ENCODE measurements around the gene CHCHD3.
"Not testable (repeated sequence)": the region's sequence is repeated elsewhere in the genome, so short reads cannot be mapped to it uniquely, and the experiment has no call there.

Gene CHCHD3

DNA sequence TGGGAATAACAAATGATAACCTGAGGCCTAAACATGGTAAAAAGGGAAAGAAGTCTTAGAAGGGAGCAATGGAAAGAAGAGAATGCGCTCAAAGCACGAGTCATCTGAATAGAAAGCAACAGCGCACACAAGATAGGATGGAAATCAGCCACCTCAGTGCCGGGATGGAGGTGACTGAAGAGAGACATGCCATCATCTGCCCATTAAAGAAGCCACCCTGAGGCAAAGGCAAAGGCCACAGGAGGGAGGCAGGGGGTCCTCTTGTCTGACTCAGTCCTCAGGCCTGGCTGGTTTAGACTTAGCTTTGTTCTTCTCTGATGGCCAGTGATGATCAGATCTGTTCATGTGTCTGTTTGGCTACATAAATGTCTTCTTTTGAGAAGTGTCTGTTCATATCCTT is 180.6 kb downstream of the CHCHD3 start:
- TF ChIP-seq CREB5 (CRISPR knock-in tag; IDR thresholded peaks at IDR 0.05; ENCODE audit: low read depth) (no peak), POU6F1 (CRISPR knock-in tag; IDR thresholded peaks at IDR 0.05; ENCODE audit: borderline replicate concordance, low read depth) (no peak), CSRNP3 (CRISPR knock-in tag; IDR thresholded peaks at IDR 0.05) (no peak), RARB (CRISPR knock-in tag; IDR thresholded peaks at IDR 0.05) (no peak), ESRRG (CRISPR knock-in tag; IDR thresholded peaks at IDR 0.05) (no peak), ZFP3 (CRISPR knock-in tag; IDR thresholded peaks at IDR 0.05) (no peak), OSR1 (CRISPR knock-in tag; IDR thresholded peaks at IDR 0.05) (no peak)
- TF ChIP-seq, protein P1, sequence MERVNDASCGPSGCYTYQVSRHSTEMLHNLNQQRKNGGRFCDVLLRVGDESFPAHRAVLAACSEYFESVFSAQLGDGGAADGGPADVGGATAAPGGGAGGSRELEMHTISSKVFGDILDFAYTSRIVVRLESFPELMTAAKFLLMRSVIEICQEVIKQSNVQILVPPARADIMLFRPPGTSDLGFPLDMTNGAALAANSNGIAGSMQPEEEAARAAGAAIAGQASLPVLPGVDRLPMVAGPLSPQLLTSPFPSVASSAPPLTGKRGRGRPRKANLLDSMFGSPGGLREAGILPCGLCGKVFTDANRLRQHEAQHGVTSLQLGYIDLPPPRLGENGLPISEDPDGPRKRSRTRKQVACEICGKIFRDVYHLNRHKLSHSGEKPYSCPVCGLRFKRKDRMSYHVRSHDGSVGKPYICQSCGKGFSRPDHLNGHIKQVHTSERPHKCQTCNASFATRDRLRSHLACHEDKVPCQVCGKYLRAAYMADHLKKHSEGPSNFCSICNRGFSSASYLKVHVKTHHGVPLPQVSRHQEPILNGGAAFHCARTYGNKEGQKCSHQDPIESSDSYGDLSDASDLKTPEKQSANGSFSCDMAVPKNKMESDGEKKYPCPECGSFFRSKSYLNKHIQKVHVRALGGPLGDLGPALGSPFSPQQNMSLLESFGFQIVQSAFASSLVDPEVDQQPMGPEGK (CRISPR knock-in tag; IDR thresholded peaks at IDR 0.05; ENCODE audit: borderline replicate concordance): no peak
- ATAC-seq: no peak

GRCh38 chr7:132899833-132900232 is 182.1 kb downstream of the CHCHD3 start:
- peak; percentile 48; the same call in 2 of the 3 replicates for ATAC-seq
- TF ChIP-seq ESRRG (CRISPR knock-in tag; IDR thresholded peaks at IDR 0.05) (no peak), ZNF8 (CRISPR knock-in tag; IDR thresholded peaks at IDR 0.05) (no peak), ISL1 (CRISPR knock-in tag; IDR thresholded peaks at IDR 0.05) (no peak), ARNTL (CRISPR knock-in tag; IDR thresholded peaks at IDR 0.05; ENCODE audit: borderline replicate concordance, low read depth) (no peak), CSDC2 (CRISPR knock-in tag; IDR thresholded peaks at IDR 0.05) (no peak), CREB5 (CRISPR knock-in tag; IDR thresholded peaks at IDR 0.05; ENCODE audit: low read depth) (no peak), ZNF70 (CRISPR knock-in tag; IDR thresholded peaks at IDR 0.05) (no peak), POU6F1 (CRISPR knock-in tag; IDR thresholded peaks at IDR 0.05; ENCODE audit: borderline replicate concordance, low read depth) (no peak), ZFP30 (CRISPR knock-in tag; IDR thresholded peaks at IDR 0.05) (no peak), ZC3H10 (CRISPR knock-in tag; IDR thresholded peaks at IDR 0.05) (no peak), OSR1 (CRISPR knock-in tag; IDR thresholded peaks at IDR 0.05) (no peak), BACH2 (CRISPR knock-in tag; IDR thresholded peaks at IDR 0.05; ENCODE audit: borderline replicate concordance) (no peak)
- TF ChIP-seq, protein P2, sequence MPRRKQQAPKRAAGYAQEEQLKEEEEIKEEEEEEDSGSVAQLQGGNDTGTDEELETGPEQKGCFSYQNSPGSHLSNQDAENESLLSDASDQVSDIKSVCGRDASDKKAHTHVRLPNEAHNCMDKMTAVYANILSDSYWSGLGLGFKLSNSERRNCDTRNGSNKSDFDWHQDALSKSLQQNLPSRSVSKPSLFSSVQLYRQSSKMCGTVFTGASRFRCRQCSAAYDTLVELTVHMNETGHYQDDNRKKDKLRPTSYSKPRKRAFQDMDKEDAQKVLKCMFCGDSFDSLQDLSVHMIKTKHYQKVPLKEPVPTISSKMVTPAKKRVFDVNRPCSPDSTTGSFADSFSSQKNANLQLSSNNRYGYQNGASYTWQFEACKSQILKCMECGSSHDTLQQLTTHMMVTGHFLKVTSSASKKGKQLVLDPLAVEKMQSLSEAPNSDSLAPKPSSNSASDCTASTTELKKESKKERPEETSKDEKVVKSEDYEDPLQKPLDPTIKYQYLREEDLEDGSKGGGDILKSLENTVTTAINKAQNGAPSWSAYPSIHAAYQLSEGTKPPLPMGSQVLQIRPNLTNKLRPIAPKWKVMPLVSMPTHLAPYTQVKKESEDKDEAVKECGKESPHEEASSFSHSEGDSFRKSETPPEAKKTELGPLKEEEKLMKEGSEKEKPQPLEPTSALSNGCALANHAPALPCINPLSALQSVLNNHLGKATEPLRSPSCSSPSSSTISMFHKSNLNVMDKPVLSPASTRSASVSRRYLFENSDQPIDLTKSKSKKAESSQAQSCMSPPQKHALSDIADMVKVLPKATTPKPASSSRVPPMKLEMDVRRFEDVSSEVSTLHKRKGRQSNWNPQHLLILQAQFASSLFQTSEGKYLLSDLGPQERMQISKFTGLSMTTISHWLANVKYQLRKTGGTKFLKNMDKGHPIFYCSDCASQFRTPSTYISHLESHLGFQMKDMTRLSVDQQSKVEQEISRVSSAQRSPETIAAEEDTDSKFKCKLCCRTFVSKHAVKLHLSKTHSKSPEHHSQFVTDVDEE (CRISPR knock-in tag; IDR thresholded peaks at IDR 0.05): no peak

DNA sequence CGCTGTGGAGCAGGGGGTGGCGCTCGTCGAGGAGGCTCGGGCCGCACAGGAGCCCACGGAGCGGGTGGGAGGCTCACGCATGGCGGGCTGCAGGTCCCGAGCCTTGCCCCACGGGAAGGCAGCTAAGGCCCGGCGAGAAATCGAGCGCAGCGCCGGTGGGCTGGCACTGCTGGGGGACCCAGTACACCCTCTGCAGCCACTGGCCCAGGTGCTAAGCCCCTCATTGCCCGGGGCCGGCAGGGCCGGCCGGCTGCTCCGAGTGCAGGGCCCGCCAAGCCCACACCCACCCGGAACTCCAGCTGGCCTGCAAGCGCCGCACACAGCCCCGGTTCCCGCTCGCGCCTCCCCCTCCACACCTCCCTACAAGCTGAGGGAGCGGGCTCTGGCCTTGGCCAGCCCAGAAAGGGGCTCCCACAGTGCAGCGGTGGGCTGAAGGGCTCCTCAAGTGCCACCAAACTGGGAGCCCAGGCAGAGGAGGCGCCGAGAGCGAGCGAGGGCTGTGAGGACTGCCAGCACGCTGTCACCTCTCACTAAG is 183.2 kb downstream of the CHCHD3 start:
- not testable (repeated sequence) for ATAC-seq

Data from SK-N-SH treated with all-trans-retinoic acid at 6 μM for 48 hours (cell line).